ENCODE measurements around the gene EPO. TPM values are rescaled to one million over a fixed set of nuclear protein-coding genes. Genes with fewer than 3 reads are reported as not detected.

The EPO gene
- total and polyA plus RNA-seq, 10 donors: 0.06 to 0.42 (median 0.19) TPM; not detected in 6

DNA sequence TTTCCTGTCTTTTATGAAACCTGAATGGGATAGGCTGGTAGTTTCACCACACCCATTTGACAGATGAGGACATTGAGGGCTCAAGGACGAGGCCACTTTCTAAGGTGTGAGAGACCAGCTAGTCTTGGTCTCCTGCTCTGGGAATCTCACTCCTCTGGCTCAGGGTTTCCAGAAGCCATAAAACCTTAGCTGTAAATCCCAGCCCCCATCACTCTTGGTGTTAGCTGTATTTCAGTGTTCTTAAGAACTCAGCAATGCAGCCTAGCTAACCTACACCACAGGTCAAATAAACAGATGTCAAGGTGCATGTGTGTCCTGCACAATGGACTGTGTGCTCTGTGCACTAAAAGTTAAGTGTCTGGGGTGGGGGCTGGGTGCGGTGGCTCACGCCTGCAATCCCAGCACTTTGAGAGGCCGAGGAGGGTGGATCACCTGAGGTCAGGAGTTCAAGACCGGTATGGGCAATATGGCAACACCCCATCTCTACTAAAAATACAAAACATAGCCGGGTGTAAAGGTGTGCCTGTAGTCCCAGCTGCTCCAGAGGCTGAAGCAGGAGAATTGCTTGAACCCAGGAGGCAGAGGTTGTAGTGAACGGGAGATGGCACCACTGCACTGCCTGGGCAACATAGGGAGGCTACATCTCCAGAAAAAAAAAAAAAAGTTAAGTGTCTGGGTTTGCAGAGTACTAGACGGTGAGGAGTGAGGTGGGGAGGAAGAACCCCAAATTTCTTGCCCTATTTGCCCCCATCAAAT lies 567 bp upstream of the EPO start:
- 48 to 58% (median 51%) methylated on average over 6 to 8 of the region's 8 CpGs for WGBS, 5 donors
- Histone ChIP-seq H3K4me3 (no peak overlapping the region), H3K27ac (no peak overlapping the region), H3K9me3 (peaks cover 0 to 17% (median 8%) of the 10 kb centered on the region in 8 donors), H3K4me1 (peaks cover 0 to 17% (median 11%) of the 10 kb centered on the region in 6 donors), H3K27me3 (replicated peaks in 1 of 7) (peaks cover 0 to 77% (median 41%) of the 10 kb centered on the region in 7 donors), H3K36me3 (no peaks in the 10 kb centered on the region)
- TF ChIP-seq, protein P1, sequence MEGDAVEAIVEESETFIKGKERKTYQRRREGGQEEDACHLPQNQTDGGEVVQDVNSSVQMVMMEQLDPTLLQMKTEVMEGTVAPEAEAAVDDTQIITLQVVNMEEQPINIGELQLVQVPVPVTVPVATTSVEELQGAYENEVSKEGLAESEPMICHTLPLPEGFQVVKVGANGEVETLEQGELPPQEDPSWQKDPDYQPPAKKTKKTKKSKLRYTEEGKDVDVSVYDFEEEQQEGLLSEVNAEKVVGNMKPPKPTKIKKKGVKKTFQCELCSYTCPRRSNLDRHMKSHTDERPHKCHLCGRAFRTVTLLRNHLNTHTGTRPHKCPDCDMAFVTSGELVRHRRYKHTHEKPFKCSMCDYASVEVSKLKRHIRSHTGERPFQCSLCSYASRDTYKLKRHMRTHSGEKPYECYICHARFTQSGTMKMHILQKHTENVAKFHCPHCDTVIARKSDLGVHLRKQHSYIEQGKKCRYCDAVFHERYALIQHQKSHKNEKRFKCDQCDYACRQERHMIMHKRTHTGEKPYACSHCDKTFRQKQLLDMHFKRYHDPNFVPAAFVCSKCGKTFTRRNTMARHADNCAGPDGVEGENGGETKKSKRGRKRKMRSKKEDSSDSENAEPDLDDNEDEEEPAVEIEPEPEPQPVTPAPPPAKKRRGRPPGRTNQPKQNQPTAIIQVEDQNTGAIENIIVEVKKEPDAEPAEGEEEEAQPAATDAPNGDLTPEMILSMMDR (IDR thresholded peaks at IDR 0.05 in 8 of 11, conservative IDR thresholded peaks at IDR 0.05 in 3 of 11): no peak
- TF ChIP-seq POLR2A (IDR thresholded peaks at IDR 0.05): no peak
- TF ChIP-seq POLR2AphosphoS5 (IDR thresholded peaks at IDR 0.05): no peak
- no peak for DNase-seq
- intact Hi-C loops (cut with DNase I; ENCODE audit: low total_unique reads): no loop called here

DNA sequence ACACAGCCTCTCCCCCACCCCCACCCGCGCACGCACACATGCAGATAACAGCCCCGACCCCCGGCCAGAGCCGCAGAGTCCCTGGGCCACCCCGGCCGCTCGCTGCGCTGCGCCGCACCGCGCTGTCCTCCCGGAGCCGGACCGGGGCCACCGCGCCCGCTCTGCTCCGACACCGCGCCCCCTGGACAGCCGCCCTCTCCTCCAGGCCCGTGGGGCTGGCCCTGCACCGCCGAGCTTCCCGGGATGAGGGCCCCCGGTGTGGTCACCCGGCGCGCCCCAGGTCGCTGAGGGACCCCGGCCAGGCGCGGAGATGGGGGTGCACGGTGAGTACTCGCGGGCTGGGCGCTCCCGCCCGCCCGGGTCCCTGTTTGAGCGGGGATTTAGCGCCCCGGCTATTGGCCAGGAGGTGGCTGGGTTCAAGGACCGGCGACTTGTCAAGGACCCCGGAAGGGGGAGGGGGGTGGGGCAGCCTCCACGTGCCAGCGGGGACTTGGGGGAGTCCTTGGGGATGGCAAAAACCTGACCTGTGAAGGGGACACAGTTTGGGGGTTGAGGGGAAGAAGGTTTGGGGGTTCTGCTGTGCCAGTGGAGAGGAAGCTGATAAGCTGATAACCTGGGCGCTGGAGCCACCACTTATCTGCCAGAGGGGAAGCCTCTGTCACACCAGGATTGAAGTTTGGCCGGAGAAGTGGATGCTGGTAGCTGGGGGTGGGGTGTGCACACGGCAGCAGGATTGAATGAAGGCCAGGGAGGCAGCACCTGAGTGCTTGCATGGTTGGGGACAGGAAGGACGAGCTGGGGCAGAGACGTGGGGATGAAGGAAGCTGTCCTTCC lies 620 bp downstream of the EPO start:
- H3K27me3 ChIP-seq (replicated peaks in 1 of 7): peaks cover 0 to 82% (median 41%) of the 10 kb centered on the region in 7 donors
- 3 to 15% (median 6%) methylated on average over 7 to 56 of the region's 56 CpGs for WGBS, 5 donors
- peaks cover 0 to 17% (median 8%) of the 10 kb centered on the region in 8 donors for H3K9me3 ChIP-seq
- H3K27ac ChIP-seq: no peak overlapping the region
- H3K36me3 ChIP-seq: no peaks in the 10 kb centered on the region
- intact Hi-C loops (cut with DNase I; ENCODE audit: low total_unique reads): no loop called here
- H3K4me1 ChIP-seq: peaks cover 0 to 27% (median 16%) of the 10 kb centered on the region in 6 donors
- peak overlapping the region in 1 of 8 donors; percentile 42 for H3K4me3 ChIP-seq
- TF ChIP-seq POLR2A (IDR thresholded peaks at IDR 0.05) (no peak), POLR2AphosphoS5 (IDR thresholded peaks at IDR 0.05) (no peak)
- TF ChIP-seq, protein P1 (IDR thresholded peaks at IDR 0.05 in 8 of 11, conservative IDR thresholded peaks at IDR 0.05 in 3 of 11): no peak
- DNase-seq: no peak

DNA sequence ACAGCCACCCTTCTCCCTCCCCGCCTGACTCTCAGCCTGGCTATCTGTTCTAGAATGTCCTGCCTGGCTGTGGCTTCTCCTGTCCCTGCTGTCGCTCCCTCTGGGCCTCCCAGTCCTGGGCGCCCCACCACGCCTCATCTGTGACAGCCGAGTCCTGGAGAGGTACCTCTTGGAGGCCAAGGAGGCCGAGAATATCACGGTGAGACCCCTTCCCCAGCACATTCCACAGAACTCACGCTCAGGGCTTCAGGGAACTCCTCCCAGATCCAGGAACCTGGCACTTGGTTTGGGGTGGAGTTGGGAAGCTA lies 1.2 kb downstream of the EPO start:
- Histone ChIP-seq H3K9me3 (peaks cover 0 to 17% (median 8%) of the 10 kb centered on the region in 8 donors), H3K4me3 (no peak overlapping the region), H3K4me1 (peaks cover 0 to 27% (median 16%) of the 10 kb centered on the region in 6 donors), H3K27ac (no peak overlapping the region), H3K27me3 (replicated peaks in 1 of 7) (peaks cover 0 to 86% (median 41%) of the 10 kb centered on the region in 7 donors), H3K36me3 (no peaks in the 10 kb centered on the region)
- TF ChIP-seq, protein P1 (IDR thresholded peaks at IDR 0.05 in 8 of 11, conservative IDR thresholded peaks at IDR 0.05 in 3 of 11): no peak
- no peak for TF ChIP-seq POLR2A (IDR thresholded peaks at IDR 0.05)
- TF ChIP-seq POLR2AphosphoS5 (IDR thresholded peaks at IDR 0.05): no peak
- no peak for DNase-seq
- intact Hi-C loops (cut with DNase I; ENCODE audit: low total_unique reads): no loop called here
- WGBS, 5 donors: 71 to 94% (median 84%) methylated on average over 8 of the region's 8 CpGs
